Sciatic nerve (tissue), 2 donors: ENCODE results near the gene LRCOL1. TPM values are rescaled to one million over a fixed set of nuclear protein-coding genes. Genes with fewer than 3 reads are reported as not detected.

ENCODE experiments used
- ATAC-seq: fragments of 200-7000 bp; cut with Tn5 transposase; one replicate; pipeline ENCODE4 v1.9.1; 2020; ENCODE audit warnings: mild to moderate bottlenecking, moderate library complexity
- DNase-seq: peaks from one replicate; pipeline ENCODE4 v3.0.0-alpha.2; 2020; ENCODE audit warnings: low spot score
- intact Hi-C: fragments of 100-400 bp; cut with DNase I; formaldehyde crosslinking; loops from one replicate; pipeline ENCODE4 v1.14.2; 2022
- microRNA-seq: library from miRNA; unstranded; fragments of <30 nt; microRNA quantifications from one replicate; pipeline ENCODE4 v1.2.0, GENCODE V29; 2020
- total RNA-seq: library from RNA; stranded (reverse); fragmentation: NEBNext Ultra II Directional; extraction: Animal tissue kit (Norgen Biotek cat#: 25700); gene quantifications from one replicate; pipeline ENCODE4 v1.2.1, GENCODE V29; 2021
- donor health status: DM: no; HTN: no; CAD: no.
- donor health status: DM: no; HTN: no; CAD: no.

Gene LRCOL1
- total RNA-seq, 1 donor from 2014 or later, result not detected

DNA sequence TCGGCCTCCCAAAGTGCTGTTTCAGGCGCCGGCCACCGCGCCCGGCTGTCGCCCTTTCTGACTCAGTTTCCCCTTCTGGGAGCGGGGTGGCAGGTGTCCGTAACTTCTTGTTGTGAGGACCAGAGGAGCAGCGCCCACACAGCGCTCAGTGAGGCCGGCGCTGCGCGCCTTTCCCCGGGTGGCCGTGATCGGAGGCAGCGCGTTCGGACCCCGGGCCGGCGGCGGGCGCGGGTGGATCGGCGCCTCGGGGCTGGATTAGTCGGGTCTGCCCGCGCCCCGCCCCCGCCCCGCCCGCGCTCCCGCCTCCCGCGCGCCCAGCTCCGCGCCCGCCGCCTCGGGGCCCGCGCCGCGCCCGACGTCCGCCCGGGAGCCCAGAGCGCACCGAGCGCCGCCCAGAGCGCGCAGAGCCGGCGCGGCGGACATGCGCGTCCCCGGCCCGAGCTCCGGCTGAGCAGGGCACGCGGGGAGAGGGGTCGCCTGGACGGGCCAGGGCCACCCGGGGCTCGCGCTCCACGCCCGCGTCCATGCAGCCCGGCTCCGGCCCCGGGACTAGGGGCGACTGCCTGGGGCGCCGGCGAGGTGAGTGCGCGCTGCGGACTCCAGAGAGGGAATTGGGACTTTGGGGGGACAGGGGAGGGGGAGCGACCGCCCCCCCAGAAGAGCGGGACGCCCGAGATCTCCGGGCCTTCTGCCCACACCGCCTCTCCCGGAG lies 50.6 kb downstream of the LRCOL1 start:
- DNase-seq, result no peak

DNA sequence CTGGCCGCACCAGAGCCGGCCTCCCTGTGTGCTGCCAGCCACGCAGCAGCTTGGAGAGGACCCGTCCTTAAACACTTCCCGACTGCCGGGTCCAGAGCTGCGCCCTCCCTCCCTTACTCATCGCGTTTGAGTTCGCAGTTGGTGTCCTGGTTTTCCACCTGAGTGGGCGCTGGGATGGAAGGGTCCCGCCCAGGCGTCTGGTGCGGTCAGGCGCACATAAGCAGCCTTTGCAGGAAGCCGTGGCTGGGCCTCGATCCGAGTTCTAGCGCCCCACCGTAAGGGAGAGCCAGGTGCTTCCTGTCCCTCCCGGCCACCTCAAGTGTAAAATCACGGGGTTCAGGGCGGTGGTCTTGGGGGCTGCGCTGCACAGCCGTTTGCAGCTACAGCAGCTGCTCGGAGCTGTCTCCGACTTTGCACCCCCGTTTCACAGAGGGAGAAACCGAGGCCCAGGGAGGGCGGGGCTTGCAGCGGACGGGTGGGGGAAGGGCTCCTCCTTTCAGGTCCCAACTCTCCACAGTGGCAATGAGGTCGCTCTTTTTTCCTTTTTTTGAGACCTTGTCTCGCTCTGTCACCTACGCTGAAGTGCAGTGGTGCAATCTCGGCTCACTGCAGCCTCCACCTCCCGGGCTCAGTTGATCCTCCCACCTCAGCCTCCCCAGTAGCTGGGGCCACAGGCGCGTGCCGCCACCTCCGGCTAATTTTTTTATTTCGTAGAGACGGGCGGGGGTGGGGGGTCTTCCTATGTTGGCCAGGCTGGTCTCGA lies 51.3 kb downstream of the LRCOL1 start:
- intact Hi-C loops, result no loop called here
- ATAC-seq, result no peak
- DNase-seq, result no peak

More for the DNA sequence above, 50.6 kb downstream of the LRCOL1 start:
- intact Hi-C loops, result no loop called here
- peak; percentile 33 for ATAC-seq

DNA sequence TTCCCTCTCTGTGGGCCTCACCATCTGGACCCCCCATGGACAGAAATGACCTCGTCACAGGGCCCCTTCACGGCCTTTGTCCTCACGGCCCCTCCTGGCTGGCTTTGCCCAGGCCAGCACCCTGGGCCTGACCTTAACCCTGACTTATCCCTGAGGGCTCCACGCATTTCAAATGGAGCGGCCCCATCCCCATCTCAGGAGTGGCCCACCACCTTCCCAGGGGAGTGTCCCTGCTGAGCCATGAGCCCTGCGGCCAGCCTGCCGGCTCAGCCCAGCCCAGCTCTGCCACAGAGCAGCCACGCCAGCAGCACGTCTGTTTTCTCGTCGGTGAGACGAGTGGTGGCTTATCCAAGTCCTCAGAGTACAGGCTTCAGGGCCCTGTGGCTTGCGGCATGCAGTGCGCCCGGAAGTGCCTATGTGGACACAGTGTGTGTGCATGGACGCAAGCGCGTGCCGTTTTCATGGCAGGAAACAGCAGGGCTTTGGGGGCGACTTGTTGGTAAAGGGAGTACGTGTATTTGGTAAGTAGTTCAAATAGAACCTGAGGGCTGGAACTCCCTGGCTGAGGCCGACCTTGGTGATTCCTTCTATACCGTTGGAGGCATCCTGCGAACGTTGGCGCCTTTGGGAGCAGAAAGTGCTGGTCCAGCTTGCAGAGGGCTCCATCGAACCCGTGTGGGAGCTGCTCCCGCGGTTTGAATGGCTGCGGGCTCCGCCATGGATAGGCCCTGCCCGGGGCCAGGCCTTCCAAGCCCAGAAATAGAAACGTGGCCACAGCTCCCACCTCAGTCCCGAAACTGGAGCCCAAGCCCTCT lies 52.1 kb downstream of the LRCOL1 start:
- no peak for ATAC-seq

DNA sequence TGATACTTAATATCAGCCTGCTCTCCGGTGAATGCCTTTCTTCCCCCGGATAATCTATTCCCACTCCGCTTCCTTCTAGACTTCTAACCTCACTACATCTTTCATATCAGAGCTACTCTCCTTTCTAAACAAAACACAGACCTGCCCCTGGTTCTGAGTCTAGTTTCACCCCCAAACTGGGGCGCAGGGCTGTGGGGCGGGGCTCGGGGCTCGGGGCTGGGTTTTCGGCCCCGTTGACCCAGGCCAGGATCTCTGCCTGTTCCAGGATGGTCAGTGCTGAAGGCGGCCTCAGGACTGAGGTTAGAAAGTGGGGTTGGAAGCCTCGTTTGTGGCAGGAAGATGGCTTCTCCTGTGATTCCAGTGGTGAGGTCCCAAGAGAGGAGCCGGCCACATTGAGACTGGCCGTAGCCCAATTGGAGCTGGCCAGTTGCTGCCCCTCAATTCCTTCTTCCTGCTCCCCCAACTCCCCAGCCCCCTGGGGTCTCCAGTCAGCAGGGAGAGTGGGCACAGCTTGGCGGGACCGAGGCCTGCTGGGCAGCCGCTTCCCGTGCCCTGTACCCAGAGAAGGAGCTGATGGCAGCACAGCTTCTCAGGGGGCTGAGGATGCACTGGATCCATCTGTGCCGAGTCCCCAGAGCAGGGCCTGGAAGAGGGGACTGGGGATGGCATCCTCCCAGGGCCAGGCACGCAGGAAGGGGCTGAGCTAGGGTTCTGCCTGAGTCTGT lies 52.9 kb downstream of the LRCOL1 start:
- intact Hi-C loops, result no loop called here
- DNase-seq, result no peak
- ATAC-seq, result no peak

More for the DNA sequence above, 52.1 kb downstream of the LRCOL1 start:
- DNase-seq, result no peak
- intact Hi-C loops, result no loop called here

DNA sequence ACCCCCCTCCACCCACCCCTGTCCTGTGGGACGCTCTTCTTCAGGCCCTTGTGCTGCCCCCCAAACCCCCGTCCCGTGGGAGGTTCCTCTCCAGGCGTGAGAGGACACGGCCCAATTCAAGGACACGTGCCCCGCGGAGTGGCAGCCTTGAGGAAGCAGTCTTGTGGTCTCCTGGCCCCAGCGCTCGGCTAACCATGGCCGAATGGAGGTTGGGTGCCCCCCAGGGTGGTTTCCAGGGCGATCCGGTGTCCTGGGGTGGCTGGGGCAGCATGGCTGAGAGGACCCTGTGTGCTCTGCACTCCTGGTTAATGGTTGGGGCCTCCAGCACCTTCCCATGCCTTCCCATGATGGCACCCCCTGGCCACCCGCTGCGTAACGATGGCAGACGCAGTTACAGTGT lies 53.6 kb downstream of the LRCOL1 start:
- ATAC-seq, result no peak
- DNase-seq, result no peak
- intact Hi-C loops, result no loop called here

DNA sequence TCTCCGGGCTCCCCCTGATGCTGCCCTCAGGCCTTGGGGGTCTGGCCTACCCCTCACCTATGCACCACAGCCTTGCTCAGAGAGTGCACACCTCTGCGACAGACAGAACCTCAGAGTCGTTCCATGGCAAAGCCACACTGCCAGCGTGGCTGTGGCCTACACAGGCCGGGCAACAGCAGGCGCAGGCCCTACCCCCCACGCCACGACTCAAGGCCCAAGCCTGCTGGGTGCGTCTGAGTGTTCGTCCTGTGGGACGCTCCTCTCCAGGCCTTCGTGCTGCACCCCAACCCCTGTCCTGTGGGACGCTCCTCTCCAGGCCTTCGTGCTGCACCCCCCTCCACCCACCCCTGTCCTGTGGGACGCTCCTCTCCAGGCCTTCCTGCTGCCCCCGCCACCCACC lies 54.2 kb downstream of the LRCOL1 start:
- ATAC-seq (no peak), DNase-seq (no peak)
- intact Hi-C loops, result no loop called here

DNA sequence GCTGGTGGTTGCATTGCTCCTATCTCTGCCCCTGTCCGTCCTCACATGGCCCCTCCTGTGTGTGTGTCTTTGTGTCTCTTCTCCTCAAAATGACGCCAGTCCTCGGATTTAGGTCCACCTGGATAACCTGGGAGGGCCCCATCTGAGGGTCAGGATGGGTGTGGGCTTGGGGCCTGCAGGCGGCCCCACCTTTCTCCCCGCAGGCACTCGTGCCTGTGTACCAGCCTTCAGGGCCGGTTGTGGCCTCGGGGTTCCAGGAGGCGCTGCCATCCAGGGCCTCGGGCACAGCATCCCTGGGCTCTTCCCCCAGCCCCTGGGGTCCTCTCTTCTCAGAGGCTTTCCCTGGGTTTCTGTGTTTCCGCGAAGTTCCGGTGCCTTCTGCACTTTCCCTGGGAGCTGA lies 54.7 kb downstream of the LRCOL1 start:
- intact Hi-C loops, result no loop called here
- DNase-seq, result no peak
- no peak for ATAC-seq

DNA sequence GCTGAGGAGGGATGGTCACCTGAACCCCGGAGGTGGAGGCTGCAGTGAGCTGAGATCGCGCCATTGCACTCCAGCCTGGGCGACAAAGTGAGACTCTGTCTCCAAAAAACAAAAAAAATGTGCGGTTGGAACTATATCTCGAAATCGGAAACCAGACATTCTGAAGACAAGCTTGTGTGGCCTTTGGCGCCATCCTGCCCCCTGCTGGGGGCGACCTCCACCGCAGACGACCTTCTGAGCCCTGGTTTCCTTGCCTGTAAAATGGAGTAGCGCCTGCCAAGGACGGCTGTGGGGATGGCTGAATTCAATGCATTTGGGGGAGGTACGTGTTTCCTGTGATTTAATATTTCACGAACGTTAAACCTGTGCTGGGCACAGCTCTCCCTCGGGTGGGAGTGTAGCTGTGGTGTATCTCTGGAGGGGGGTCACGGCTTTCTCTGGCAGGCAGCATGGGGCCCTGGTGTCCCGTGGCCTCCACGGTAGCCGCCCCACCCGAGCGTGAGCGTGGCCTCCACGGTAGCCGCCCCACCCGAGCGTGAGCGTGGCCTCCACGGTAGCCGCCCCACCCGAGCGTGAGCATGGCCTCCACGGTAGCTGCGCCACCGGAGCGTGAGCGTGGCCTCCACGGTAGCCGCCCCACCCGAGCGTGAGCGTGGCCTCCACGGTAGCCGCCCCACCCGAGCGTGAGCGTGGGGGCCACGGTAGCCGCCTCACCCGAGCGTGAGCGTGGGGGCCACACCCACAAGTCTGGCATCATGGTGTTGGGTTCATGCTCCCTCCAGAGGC lies 55.3 kb downstream of the LRCOL1 start:
- ATAC-seq, result no peak
- intact Hi-C loops, result no loop called here
- DNase-seq, result no peak

Small RNA genes within 50 kb of the gene (microRNA-seq; reads per million reads assigned to microRNA genes)
- gene MIR6763, result not detected

Other genes with a start within 250 kb of the LRCOL1 start
- gene FBRSL1, start 120.4 kb downstream of the LRCOL1 start, total RNA-seq, result 43.7 TPM
- gene P2RX2, start 8.2 kb upstream of the LRCOL1 start, total RNA-seq, result not detected
- gene POLE, start 76.8 kb upstream of the LRCOL1 start, total RNA-seq, result 39.2 TPM
- gene PXMP2, start 77.0 kb upstream of the LRCOL1 start, total RNA-seq, result 18.3 TPM
- gene PGAM5, start 100.3 kb upstream of the LRCOL1 start, total RNA-seq, result 12.1 TPM
- 55.9 TPM for gene ANKLE2, start 151.2 kb upstream of the LRCOL1 start, total RNA-seq
- gene GOLGA3, start 218.3 kb upstream of the LRCOL1 start, total RNA-seq, result 60.6 TPM